CD4-positive, alpha-beta T cell treated with Interleukin-12 subunit alpha and Interleukin-12 subunit beta, for 1 hour (primary cell): Measurements from ENCODE around the gene FKBP5.
"Not testable (repeated sequence)": the region's sequence is repeated elsewhere in the genome, so short reads cannot be mapped to it uniquely, and the experiment has no call there.

Experiments
- DNase-seq: peaks from one replicate; pipeline ENCODE4 v3.0.0-alpha.2; 2020

FKBP5 gene

DNA sequence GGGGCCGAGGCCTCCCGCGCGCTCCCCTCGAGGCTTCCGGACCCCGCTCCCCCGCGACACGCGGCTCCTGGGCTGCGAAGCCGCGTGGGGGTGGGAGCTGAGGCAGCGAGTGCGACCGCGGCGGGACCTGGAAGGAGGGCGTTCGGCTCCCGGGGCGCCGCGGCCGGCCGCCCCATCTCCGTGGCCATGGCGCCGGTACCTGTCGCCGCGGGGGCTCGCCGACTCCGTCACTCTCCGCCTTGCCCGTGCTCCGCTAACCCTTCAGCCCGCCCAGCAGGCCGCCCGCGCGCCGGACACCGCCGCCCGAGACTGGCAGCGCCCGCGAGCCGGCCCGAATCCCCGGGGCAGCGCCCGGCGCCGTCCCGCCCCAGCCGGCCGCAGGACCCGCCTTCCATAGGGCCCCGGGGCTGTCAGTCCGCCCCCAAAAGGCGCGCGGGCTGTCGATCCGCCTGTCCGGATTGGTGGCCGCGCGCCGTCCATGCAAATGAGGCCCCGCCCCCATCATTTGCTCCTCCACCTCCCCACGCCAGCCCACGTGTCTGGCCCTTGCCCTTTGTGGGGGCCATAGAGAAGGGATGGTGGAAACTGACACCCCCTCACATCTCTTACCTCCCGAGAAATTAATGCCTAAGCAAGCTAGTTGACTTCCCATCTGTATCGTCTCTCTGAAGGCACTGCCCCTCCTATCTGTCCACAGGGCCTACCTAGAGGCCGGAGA, at the start of gene FKBP5:
Gene FKBP5, minus strand, starts transcription at position 311 of the 718 bp plus-strand sequence. CDS start 46,091 bp downstream, outside the sequence.
- peak; percentile 89 for DNase-seq

DNA sequence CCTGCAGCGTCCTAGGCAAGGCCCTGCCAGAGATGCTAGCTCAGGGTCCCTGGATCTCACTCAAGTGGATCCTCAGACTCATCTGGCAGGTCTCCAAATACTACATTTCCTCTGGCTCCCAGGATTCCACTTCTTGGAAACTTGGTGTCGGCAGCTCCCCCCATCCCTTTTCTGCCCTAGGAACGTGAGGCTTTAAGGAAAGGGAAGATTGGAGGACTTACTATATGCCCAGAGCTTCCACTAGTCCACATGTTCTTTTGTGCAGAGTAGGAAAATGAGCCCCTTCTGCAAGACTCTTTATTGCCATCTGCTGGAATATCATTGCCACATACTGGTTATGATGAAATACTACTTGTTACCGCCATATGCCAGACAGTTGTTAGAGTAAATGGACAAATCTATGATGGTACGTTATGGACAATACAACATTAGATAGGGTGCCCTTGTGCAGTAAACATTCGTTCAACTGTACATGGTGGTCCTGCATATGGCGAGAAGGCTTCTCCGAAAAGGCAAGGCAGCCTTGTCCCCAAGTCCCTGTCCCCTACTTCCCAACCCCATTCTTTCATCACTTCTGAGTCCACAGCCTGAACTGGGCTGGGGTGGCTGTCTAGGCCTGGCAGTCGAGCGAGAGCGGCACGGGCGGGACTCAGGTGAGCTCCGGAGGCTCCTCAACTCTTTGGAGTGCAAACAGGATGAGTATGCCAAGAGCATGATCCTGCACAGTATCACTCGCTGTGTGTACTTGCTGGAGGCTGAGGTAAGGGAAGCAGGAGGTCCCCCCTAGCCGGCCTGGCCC, 48.9 kb upstream of the FKBP5 start:
- peak; percentile 78 for DNase-seq

DNA sequence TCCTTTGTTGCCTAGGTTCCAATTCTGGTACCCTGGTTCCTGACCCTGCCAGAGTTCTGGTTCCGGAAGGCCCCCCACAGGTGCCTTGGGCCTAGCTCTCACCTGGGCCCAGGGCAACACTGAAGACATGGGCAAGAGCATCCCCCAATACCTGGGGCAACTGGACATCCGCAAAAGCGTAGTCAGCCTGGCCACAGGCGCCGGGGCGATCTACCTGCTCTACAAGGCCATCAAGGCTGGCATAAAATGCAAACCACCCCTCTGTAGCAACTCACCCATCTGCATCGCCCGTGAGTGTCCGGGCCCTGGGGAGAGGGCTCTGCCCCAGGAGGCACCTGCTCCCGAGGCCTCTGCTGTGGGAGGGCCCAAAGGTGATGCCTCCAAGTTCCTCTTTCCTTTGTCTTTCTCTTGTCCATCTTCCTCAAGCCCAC, 48.3 kb upstream of the FKBP5 start, which contains the start of gene ARMC12:
Gene ARMC12, plus strand, starts transcription at position 51 of the 431 bp plus-strand sequence. Its CDS starts 77 bp downstream, at position 128.
- no peak for DNase-seq

DNA sequence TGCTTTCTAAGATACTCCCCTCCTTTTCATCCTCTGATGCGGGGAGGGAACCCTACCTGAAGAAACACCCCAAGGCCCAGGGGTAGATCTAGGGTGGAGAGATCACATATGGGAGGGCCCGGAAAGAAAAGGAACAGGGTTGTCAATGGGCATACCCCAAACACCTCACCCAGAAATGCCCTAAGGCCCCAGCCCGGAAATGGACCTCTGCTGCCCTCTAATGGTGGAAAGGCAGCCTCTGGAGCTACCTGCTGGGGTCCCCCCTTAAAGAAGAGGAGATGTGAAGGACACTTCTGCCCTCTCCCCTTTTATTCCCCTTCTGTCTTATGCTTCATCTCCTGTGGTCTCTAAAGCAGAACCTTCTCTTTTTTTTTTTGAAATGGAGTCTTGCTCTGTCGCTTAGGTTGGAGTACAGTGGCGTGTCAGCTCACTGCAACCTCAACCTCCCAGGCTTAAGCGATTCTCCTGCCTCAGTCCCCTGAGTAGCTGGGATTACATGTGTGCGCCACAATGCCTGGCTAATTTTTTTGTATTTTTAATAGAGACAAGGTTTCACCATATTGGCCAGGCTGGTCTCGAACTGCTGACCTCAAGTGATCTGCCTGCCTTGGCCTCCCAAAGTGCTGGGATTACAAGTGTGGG, 47.7 kb upstream of the FKBP5 start:
- peak; percentile 89 for DNase-seq

DNA sequence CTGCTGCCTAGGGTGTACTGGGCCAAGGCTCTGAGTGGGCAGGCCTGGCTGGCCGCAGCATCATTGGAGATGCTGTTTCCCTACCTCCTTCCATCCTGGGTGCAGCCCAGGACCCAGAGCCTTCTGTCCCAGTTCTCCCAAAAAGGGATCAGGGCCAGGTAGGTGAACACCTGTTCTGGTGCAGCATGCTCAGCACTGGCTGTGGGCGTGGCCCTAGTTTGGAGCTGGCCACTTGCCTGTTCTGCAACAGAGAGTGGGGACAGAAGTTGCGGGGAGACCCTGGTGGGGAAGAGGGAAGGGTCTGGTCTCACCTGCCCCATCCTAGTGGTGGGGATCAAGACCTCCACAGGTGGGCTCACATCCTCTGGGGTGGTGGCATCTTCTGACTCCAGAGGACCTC, 46.7 kb upstream of the FKBP5 start:
- DNase-seq = no peak

DNA sequence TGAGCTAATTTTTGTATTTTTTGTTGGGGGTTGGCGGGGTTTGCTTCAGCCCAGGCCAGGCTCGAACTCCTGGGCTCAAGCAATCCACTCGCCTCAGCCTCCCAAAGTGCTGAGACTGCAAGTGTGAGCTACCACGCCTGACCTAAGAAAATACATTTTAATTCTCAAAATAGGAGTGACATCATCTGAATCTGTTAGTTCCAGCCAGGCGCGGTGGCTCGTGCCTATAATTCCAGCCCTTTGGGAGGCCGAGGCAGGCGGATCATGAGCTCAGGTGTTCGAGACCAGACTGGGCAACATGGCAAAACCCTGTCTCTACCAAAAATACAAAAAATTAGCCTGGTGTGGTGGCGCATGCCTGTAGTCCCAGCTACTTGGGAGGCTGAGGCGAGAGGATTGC, 45.6 kb upstream of the FKBP5 start:
- DNase-seq = not testable (repeated sequence)

DNA sequence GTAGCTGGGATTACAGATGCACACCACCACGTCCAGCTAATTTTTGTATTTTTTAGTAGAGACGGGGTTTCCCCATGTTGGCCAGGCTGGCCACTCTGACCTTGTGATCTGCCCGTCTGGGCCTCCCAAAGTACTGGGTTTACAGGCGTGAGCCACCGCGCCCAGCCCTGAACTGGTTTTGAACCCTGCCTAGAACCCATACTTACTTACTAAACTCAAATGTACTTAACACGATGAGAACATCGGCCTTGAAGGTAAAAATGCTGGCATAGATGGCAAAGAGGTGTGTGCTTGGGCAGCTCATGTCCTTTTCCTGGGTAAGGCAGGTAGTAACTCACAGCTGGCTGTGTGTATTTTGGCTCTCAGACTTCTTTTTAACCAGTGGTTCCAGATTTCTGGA, 44.9 kb upstream of the FKBP5 start:
- no peak for DNase-seq

DNA sequence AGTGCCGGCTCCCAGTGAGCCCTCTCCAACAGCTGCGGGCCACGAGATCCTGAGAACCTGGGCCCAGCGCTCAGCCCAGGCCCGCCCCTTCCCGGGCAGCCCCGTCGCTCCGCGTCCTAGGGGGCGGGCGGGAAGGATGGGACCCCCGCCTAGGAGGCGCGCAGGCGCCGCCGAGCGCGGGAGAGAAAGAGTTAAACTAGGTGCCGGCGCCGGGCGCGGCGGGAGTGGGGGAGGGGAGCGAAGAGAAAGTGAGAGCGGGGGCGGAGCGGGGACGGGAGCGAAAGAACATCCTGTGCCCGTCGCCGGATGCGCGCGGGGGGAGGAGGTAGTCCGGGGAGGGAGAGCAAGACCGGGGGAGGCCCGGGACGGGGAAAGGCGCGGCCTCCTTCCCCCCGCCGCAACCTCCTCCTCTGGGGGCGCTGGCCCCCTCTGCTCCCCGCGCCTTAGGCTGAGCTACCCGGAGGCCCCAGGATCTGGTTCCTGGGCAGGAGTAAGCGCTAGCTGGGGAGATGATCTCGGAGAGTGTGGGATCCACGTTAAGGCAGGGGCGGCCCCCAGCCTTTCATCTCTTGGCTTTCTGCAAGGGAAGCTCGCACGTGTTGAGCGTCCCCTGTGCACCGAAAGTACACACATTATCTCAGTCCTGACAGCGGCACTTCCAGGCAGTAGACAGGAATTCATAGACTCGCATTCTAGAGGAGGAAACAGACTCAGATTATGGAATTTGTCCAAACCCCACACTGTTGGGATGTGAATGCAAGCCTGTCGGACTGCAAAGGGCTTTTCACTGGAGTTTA, 43.2 kb upstream of the FKBP5 start:
- DNase-seq = peak; percentile 93

DNA sequence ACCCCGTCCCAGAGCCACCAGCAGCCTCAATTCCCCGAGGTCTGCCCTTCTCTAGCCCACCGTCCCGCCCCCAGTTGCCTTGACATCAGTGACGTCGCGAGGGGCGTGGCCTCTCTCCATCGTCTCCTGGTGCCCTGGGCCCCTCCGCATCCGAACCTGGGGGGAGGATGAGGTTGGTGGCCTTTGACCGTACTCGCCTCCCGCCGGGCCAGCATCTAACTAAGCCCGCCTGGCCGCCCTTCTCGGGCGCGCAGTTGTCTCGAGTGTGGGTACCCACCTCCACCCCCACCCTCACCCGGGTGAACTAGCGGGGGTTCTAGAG, 42.7 kb upstream of the FKBP5 start:
- peak; percentile 92 for DNase-seq

DNA sequence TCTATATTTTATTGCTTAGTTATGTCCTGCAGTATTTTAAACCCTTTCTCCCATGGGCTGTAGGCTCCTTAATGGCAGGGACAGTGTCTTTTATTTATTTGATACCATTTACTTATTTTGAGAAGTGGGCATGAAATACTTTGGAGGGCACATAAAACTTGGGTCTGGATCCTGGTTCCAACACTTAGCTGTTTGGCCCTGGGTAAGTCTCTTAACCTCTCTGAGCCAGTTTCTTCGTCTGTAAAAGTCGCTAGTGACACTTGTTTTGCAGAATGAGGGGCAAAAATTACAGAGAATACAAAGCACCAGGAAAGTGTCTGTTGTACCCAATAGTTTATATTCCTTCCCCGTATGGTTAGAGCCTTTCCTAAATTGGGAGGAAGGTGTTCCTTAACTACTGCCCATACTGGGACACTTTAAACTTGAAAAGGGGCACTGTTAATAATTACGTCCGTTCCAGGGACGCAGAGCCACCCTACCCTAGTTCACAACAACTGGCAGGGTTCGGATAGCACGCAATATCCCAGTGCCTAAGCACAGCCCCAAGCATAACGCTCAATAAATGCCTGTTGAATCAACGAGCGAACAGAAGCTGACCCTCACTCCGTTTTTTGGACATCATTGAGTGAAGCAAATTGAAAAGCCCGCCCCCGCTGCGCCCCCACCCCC, 42.2 kb upstream of the FKBP5 start:
- DNase-seq = no peak

DNA sequence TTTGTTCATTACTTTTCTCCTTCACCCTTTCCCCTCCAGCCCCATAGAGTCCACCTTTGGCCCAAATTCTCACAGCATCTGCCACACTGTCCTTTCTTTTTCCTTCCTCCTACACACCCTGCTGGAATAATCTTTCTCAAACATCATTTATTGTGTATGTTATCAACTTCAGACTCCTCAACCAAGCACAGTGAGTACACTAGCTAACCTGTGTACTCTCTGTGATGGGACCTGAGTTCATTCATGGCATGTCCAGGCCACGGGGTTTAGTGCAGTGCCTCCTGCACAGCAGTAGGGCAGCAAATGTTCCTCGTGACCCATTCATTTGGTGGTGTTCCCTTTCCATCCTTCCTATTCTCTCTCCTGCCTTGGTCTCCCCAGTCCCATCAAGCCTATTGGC, 41.0 kb upstream of the FKBP5 start:
- no peak for DNase-seq

DNA sequence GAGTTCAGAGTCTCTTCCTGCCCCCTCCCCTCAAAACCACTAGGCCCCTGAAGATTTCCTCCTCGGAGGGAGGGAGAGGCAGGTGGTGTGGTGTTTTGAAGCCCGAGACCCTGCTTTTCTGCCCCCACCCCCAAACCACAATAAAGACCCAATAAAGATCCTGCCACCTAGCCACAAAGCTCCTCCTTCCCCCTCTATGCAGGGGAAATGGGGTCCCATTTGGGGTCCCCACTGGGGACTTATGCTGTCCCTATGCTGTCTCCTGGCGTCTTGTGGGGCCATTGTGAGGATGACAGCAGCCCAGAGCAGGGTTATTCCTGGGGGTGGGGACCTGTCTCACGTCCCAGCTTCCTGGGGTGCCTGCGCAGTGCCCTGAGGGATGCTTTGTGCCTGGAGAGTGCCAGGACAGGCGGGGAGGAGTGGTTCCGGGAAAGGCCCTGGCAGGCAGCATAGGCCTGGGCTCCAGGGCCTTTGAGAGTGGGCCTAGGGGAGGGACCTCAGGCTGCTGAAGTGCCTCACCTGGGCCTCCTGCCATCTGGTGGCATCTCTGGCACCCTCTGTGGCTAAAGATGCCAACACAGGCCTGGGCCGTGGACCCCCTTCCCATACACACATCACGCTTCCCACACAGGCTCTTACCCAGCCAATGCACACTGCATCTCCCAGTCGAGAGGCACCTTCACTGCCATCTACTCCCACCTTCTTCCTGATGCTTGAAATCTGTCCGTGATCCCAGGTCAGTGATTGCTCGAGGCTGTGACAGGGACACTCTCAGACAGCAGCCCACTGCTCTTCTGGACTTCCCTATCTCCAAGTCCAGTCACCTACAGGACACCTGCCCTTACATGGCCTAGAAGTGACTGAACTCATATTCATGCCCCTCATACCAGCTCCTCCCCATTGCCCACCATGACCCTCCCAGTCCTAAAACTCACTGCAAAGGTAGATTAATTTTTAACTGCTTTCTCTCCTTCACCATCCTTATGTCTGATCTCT, 40.3 kb upstream of the FKBP5 start:
- peak; percentile 50 for DNase-seq

DNA sequence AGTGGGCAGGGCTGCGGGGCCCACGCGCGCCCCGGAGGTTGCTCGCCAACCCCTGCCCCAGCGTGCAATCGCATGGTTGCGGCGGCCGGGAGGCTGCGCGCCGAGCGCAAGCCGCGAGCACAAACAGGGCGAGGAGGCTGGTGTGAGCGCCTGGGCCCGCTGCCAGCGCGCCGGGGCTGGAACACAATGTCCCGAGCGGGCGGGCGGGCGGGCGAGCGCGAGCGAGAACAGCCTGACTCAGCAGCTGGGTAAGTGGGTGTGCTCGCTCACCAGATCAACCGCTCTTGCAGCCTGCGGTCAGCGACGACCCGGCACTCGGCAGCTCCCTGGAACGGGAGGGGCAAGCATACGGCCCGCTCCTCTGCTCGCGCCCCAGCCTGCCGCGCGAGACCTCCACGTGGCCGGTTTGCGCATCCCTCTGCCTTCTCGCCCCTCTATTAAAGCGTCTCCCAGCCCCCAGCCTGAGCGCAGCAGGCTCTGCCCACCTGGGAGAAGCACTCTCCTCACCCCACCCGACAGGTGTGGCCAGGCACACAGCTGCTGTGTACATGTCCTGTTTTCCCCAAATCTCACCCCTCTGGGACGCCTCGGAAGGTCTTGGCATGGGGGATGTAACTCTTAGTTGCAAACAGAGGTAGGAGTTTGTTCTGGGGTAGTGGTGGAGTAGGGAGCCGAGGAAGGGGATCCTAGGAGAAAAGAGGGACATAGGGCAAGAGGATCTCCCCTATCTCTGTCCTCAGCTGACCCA, 39.4 kb upstream of the FKBP5 start:
- peak; percentile 91 for DNase-seq

DNA sequence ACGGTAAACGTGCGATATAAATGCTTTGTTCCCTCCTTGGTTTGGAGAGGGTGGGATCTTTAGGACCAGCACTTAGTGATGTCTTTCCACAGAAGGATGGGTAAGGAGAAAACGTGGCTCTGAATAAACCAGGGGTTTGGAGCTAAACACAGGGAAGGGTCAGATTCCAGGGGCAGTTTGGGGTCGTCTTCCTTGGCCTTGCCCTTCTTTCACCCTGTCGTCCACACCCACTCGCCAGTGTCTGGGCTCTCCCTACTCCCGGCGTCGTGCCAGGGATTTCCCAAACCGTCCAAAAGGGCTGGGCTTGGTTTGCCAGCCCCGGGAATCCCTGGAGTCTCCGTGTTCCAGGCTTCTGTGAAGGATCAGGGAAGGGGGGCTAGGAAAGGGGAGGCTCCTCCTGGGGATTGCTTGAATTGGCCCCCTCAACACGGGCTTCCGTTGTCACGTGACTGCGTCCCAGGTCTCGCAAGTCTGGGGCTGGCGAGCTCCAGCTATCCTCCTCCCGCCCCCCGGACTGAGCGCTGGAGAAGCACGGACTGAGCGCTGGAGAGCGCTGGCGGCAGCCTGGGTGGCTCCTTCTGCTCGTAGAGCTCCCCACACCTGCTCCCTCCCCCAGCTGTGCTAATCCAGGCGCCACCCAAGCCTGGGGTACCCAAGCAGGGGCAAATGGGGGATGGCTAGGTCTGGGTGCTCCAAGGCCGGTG, 38.7 kb upstream of the FKBP5 start:
- no peak for DNase-seq

DNA sequence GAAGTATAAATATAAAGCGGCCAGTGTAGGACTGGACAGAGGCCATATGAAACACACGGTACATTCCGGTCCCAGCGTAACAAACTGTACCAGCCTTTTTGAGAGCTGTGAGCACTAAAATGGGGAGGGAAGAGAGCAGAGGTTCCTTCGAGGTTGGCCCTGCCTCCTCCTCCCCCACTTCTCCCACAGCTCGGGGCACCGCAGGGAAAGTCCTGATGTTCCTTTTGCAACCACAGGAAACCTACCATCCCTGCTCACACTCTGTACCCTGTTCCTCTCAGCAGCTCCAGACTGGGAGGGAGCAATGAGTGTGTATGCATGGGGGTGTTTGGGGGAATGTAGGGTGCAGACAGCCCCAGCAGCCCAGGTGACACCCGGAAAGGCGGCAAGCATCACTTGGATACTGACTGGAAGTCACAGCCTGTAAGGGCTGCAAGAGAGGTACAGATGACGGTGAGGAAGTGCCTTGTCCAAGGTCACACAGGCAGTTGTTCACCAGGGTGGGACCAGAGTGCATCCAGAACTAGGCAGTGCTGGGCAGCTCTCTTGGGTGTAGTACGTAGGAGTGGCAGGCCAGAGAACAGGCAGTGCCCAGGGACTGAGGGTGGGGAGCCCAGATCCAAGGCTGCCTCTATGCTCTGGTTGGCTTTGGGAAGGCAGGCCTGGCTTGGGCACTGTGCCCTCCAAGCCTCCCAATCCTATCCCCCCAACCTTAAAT, 37.2 kb upstream of the FKBP5 start:
- DNase-seq = no peak

DNA sequence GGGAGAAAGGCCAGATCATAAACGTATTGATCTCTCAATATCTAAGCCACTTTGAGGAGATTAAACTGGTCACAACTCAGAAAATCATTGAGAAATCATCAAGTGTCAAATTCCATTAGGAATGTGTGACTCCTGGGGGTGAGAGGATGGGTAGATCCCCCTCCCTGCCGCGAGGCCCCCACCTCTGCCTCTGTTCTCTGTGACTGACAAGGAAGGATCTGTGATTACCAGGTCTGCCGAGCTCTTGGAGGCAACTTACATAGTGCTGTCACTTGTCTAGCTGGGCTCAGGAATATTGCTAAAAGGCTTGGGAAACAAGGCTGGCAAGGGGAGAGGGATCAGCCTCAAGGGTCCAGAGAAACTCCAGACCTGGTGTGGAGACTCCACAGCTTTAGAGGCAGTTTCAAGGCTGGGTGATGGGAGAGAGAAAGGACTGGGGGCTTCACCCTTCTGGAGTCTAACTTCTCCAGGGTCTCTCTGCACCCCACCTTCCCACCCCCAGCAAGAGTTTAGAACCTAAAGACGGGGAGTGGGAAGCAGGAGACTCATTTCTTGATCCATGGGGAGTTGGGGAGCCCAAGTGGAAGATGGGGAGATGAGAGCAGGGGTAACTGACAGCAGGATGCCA, 36.5 kb upstream of the FKBP5 start:
- no peak for DNase-seq

DNA sequence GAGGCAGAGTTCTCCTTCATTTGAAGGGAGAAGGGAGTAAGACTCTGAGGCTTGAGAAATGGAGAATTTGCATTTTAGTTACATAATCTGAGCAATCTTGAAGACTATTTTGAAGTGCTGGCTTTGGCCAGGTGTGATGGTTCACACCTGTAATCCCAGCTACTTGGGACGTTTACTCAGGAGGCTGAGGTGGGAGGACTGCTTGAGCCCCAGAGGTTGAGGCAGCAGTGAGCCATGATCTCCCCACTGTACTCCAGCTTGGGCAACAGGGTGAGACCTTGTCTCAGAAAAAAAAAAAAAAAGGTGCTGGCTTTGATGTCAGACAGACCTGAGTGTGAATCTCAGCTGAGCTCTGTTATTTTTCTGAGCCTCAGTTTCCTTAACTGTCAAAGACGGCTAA, 35.8 kb upstream of the FKBP5 start:
- no peak for DNase-seq

DNA sequence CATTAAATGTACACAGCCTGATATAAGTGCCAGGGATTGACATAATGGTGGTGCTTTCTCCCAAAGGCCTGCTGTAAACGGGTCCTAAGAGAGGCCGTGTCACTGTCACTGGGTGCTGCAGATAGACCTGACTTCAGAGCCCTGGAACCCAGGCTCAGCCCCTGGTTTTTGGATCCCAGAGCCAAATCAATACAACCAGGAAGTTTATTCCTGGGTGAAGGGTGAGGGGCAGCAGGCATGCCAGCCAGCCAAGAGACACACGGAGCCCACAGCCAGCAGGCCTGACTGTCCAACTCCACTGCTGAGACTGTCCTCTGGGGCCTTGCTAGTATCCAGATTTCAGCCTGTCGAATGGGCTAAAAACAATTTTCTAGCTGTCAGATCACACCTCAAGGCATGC, 35.3 kb upstream of the FKBP5 start:
- no peak for DNase-seq

DNA sequence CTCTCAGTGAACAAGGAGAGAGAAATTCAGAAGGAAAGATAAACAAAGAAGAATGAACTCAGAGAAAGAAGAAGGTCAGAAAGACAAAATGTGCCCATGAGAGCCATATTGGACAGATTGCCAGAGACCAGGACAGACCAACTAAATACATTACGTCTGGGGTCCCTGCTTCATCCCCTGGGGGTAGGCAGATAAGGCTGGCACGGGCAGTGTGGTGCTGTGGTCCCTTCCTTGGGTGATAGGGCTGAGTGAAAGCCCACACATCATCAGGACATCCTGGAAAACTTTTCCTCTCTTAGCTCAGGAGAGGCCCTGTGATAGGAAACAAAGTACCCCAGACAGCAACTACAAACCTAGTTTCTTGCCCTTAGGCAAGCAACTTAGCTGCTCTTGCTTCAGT, 34.9 kb upstream of the FKBP5 start:
- DNase-seq = no peak
